Measurements from ENCODE around the gene PKNOX2. TPM values are rescaled to one million over a fixed set of nuclear protein-coding genes. Genes with fewer than 3 reads are reported as not detected.

PKNOX2 gene
- total and polyA plus RNA-seq, 4 donors: 3.1 to 10.6 (median 7.9) TPM

DNA sequence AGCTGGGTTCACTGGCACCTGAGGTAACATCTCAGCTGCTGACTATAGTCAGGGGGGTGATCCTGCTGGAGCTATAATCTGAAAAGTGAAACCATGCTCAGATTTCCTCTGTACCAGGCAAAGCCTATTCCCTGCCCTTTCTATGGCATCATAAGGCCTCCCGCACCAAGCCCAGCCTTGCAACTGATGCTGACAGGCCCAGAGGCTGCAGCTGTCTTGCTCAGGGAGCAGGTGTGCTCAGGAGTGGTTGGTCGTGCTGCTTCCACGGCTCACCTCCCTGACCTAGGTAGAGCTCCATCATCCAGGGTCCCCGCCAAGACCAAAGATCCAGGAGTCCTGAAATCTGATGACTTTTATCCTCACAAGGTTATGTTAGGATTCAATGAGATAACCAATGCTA, 209.8 kb downstream of the PKNOX2 start:
- no peak for DNase-seq
- Histone ChIP-seq H3K9me3 (ENCODE audit: control insufficient read depth in 4 of 4, insufficient read depth in 3 of 4, low read length in 3 of 4) (no peaks in the 10 kb centered on the region), H3K4me1 (ENCODE audit: control insufficient read depth in 5 of 5, insufficient read depth in 5 of 5, low read length in 5 of 5) (peaks cover 3 to 50% (median 15%) of the 10 kb centered on the region in 5 donors), H3K36me3 (ENCODE audit: control insufficient read depth in 4 of 4, insufficient read depth in 4 of 4, low read length in 4 of 4) (no peaks in the 10 kb centered on the region), H3K4me3 (no peak overlapping the region), H3K9ac (ENCODE audit: insufficient read depth in 1 of 2, low read length in 2 of 2) (no peak overlapping the region), H3K27me3 (ENCODE audit: control insufficient read depth in 3 of 3, insufficient read depth in 3 of 3, low read length in 2 of 3) (no peaks in the 10 kb centered on the region), H3K27ac (ENCODE audit: low read depth in 1 of 2, low read length in 1 of 2) (peak overlapping the region in 1 of 2 donors; percentile 76)
- WGBS, 2 donors: 92 to 96% methylated on average over 4 of the region's 4 CpGs
- ATAC-seq (ENCODE audit: insufficient read depth, low FRiP score): no peak
- TF ChIP-seq, protein P1, sequence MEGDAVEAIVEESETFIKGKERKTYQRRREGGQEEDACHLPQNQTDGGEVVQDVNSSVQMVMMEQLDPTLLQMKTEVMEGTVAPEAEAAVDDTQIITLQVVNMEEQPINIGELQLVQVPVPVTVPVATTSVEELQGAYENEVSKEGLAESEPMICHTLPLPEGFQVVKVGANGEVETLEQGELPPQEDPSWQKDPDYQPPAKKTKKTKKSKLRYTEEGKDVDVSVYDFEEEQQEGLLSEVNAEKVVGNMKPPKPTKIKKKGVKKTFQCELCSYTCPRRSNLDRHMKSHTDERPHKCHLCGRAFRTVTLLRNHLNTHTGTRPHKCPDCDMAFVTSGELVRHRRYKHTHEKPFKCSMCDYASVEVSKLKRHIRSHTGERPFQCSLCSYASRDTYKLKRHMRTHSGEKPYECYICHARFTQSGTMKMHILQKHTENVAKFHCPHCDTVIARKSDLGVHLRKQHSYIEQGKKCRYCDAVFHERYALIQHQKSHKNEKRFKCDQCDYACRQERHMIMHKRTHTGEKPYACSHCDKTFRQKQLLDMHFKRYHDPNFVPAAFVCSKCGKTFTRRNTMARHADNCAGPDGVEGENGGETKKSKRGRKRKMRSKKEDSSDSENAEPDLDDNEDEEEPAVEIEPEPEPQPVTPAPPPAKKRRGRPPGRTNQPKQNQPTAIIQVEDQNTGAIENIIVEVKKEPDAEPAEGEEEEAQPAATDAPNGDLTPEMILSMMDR (IDR thresholded peaks at IDR 0.05; ENCODE audit: control extremely low read depth, extremely low read depth): no peak

DNA sequence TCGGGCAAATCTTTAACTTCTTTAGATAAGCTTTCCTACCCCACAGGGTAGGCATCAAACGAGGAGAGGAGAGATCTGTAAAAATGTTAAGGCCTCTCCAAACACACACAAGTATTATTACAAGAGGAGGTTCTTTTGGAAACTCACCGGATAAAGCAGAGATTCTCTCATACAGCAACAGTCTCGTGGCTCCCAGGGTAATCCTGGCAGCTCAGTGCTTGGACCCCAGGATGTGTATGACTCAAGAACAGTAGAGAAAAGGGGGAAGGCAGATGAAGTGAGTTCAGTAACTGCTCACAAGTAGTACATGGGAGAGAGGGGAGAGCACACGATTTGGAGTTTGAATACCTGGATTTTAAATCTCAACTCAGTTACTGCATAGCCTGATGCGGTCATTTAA, 210.6 kb downstream of the PKNOX2 start:
- H3K9me3 ChIP-seq (ENCODE audit: control insufficient read depth in 4 of 4, insufficient read depth in 3 of 4, low read length in 3 of 4): no peaks in the 10 kb centered on the region
- no peaks in the 10 kb centered on the region for H3K36me3 ChIP-seq (ENCODE audit: control insufficient read depth in 4 of 4, insufficient read depth in 4 of 4, low read length in 4 of 4)
- DNase-seq: no peak
- H3K27me3 ChIP-seq (ENCODE audit: control insufficient read depth in 3 of 3, insufficient read depth in 3 of 3, low read length in 2 of 3): no peaks in the 10 kb centered on the region
- TF ChIP-seq, protein P1 (IDR thresholded peaks at IDR 0.05; ENCODE audit: control extremely low read depth, extremely low read depth): no peak
- WGBS, 2 donors: 61 to 80% methylated on average over 6 of the region's 6 CpGs
- no peak overlapping the region for H3K9ac ChIP-seq (ENCODE audit: insufficient read depth in 1 of 2, low read length in 2 of 2)
- no peak overlapping the region for H3K4me3 ChIP-seq
- peaks cover 3 to 50% (median 15%) of the 10 kb centered on the region in 5 donors for H3K4me1 ChIP-seq (ENCODE audit: control insufficient read depth in 5 of 5, insufficient read depth in 5 of 5, low read length in 5 of 5)
- ATAC-seq (ENCODE audit: insufficient read depth, low FRiP score): no peak
- H3K27ac ChIP-seq (ENCODE audit: low read depth in 1 of 2, low read length in 1 of 2): peak overlapping the region; percentile 11 to 75

DNA sequence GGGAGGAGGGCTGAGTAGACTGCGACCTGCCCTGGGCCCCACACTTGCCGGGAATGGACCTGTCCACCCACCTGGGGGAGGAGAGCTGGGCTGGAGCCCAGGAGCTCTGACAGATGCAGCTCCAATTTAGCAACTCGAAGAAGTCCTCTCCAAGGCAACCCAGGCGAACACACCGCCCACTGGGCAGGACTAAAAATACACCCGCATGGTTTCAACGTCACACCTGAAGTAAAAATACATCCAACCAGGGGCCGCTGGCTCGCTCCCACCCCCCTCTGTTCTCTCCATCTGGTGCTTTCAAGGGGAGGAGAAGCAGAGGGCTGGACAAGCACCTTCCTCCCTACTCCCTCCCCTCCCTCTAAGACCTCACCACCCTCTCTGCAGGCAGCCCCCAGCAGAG, 211.6 kb downstream of the PKNOX2 start:
- peaks cover 3 to 44% (median 15%) of the 10 kb centered on the region in 5 donors for H3K4me1 ChIP-seq (ENCODE audit: control insufficient read depth in 5 of 5, insufficient read depth in 5 of 5, low read length in 5 of 5)
- H3K9ac ChIP-seq (ENCODE audit: insufficient read depth in 1 of 2, low read length in 2 of 2): no peak overlapping the region
- H3K27me3 ChIP-seq (ENCODE audit: control insufficient read depth in 3 of 3, insufficient read depth in 3 of 3, low read length in 2 of 3): no peaks in the 10 kb centered on the region
- H3K27ac ChIP-seq (ENCODE audit: low read depth in 1 of 2, low read length in 1 of 2): peak overlapping the region; percentile 64 to 75
- H3K9me3 ChIP-seq (ENCODE audit: control insufficient read depth in 4 of 4, insufficient read depth in 3 of 4, low read length in 3 of 4): no peaks in the 10 kb centered on the region
- TF ChIP-seq, protein P1 (IDR thresholded peaks at IDR 0.05; ENCODE audit: control extremely low read depth, extremely low read depth): no peak
- no peak for ATAC-seq (ENCODE audit: insufficient read depth, low FRiP score)
- no peaks in the 10 kb centered on the region for H3K36me3 ChIP-seq (ENCODE audit: control insufficient read depth in 4 of 4, insufficient read depth in 4 of 4, low read length in 4 of 4)
- DNase-seq: peak; percentile 66 to 82 (median 73)
- H3K4me3 ChIP-seq: no peak overlapping the region
- WGBS, 2 donors: 39 to 46% methylated on average over 9 of the region's 9 CpGs

DNA sequence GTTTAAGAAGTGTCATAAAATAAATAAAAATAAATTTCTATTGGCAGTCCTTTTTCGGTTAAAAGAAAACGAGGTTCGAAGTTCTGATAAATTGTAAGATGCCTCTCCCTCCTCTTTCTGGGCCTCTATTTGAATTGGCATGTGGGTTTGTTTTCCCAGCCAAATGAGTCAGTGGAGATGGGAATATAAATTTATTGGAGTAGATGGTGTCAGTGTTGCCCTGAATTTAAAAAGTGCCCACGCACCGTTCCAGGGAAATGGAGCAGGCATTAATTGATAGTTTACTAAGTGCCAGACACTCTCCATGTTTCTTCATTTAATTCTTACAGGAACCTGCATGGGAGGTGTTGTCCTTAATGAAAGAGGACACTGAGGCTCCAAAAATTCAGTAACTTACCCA, 212.3 kb downstream of the PKNOX2 start:
- Histone ChIP-seq H3K4me3 (no peak overlapping the region), H3K4me1 (ENCODE audit: control insufficient read depth in 5 of 5, insufficient read depth in 5 of 5, low read length in 5 of 5) (peaks cover 3 to 37% (median 15%) of the 10 kb centered on the region in 5 donors), H3K9me3 (ENCODE audit: control insufficient read depth in 4 of 4, insufficient read depth in 3 of 4, low read length in 3 of 4) (no peaks in the 10 kb centered on the region), H3K9ac (ENCODE audit: insufficient read depth in 1 of 2, low read length in 2 of 2) (no peak overlapping the region), H3K27me3 (ENCODE audit: control insufficient read depth in 3 of 3, insufficient read depth in 3 of 3, low read length in 2 of 3) (no peaks in the 10 kb centered on the region), H3K36me3 (ENCODE audit: control insufficient read depth in 4 of 4, insufficient read depth in 4 of 4, low read length in 4 of 4) (no peaks in the 10 kb centered on the region), H3K27ac (ENCODE audit: low read depth in 1 of 2, low read length in 1 of 2) (peak overlapping the region in 1 of 2 donors; percentile 69)
- WGBS, 2 donors: 72 to 88% methylated on average over 5 of the region's 5 CpGs
- TF ChIP-seq, protein P1 (IDR thresholded peaks at IDR 0.05; ENCODE audit: control extremely low read depth, extremely low read depth): no peak
- DNase-seq (no peak), ATAC-seq (ENCODE audit: insufficient read depth, low FRiP score) (no peak)

Measured in lung (tissue), 12 donors.